Urothelium cell line (cell line): ENCODE measurements around the gene G6PC1.

ENCODE experiments used
- DNase-seq: peaks from one replicate; pipeline ENCODE4 v3.0.0; 2011; ENCODE audit warnings: low spot score, mixed read lengths
- FAIRE-seq: peaks from 2 replicates; lab custom pipeline; 2011; peaks lifted over from hg19 to GRCh38; lab: Jason Lieb, UNC

Gene G6PC1

GRCh38 chr17:42929497-42929844, 28.9 kb downstream of the G6PC1 start:
- no peak for FAIRE-seq
- DNase-seq, result no peak

GRCh38 chr17:42937712-42938596, 37.4 kb downstream of the G6PC1 start:
- peak; percentile 70 for DNase-seq
- FAIRE-seq, result no peak

- DNase-seq (no peak), FAIRE-seq (no peak)
Observed at GRCh38 chr17:42944211-42944610, 43.6 kb downstream of the G6PC1 start.

GRCh38 chr17:42946812-42947211, 46.2 kb downstream of the G6PC1 start:
- FAIRE-seq (no peak), DNase-seq (no peak)

GRCh38 chr17:42950044-42950783, 49.6 kb downstream of the G6PC1 start:
- FAIRE-seq, result no peak
- DNase-seq, result no peak
